Prostate gland (tissue), 2 donors: Measurements from ENCODE around the gene PDK3. TPM values are rescaled to one million over a fixed set of nuclear protein-coding genes. Genes with fewer than 3 reads are reported as not detected.

Experiments
- DNase-seq: peaks from one replicate; pipeline ENCODE4 v3.0.0-alpha.2; 2019; ENCODE audit warnings: low spot score
- H3K27ac ChIP-seq, 2 donors: fragments of 200-600 bp; sonication (generic); 2 replicates each; pipeline ENCODE4 v1.5.1; 2017 to 2019
- H3K27me3 ChIP-seq: fragments of 200-600 bp; sonication (generic); replicated peaks from 2 replicates; pipeline ENCODE4 v1.5.1; 2019; ENCODE audit not compliant: insufficient read depth
- H3K36me3 ChIP-seq, 2 donors: fragments of 200-600 bp; sonication (generic); 1 replicate in 1 of 2; 2 replicates in 1 of 2; pipeline versions ENCODE4 v1.5.1 to v1.8.1; 2017 to 2019
- H3K4me1 ChIP-seq: fragments of 200-600 bp; sonication (generic); replicated peaks from 2 replicates; pipeline ENCODE4 v1.5.1; 2019
- H3K4me3 ChIP-seq, 2 donors: fragments of 200-600 bp; sonication (generic); 2 replicates each; pipeline ENCODE4 v1.5.1; 2017 to 2019
- H3K9me3 ChIP-seq: fragments of 200-600 bp; sonication (generic); 2 replicates; pipeline ENCODE4 v1.5.1; 2017
- POLR2A ChIP-seq: fragments of 450-650 bp; IDR thresholded peaks from one replicate; pipeline ENCODE4 v1.6.1; 2016; ENCODE audit warnings: antibody characterized with exemption, mild to moderate bottlenecking
- POLR2AphosphoS5 ChIP-seq: sonication (generic); formaldehyde crosslinking; IDR thresholded peaks from one replicate; pipeline ENCODE4 v1.6.1; 2017; ENCODE audit warnings: antibody characterized with exemption
- WGBS: methylation state at CpG from one replicate; pipeline ENCODE4 v1.1.5; 2018; 5-methylcytosine and 5-hydroxymethylcytosine counted together
- intact Hi-C: fragments of 100-400 bp; cut with DNase I; formaldehyde crosslinking; loops from one replicate; pipeline ENCODE4 v1.14.2; 2022
- small RNA-seq, 2 donors: library from RNA; depleted of rRNA; stranded (forward); fragments of <200 nt; gene quantifications; one replicate each; pipeline ENCODE3, GENCODE V24; 2016
- total RNA-seq, 2 donors: library from RNA; depleted of rRNA; stranded (reverse); fragments of >200 nt; gene quantifications; one replicate each; pipeline ENCODE4 v1.1.0, GENCODE V29; 2016
- TF ChIP-seq, protein P1 (sequence below), 4 experiments: fragments of 200-600 bp in 2 of 4; fragments of 450-650 bp in 2 of 4; sonication (generic) in 2 of 4; IDR thresholded peaks; 1 replicate in 3 of 4; 2 replicates in 1 of 4; pipeline ENCODE4 v1.5.1; 2016 to 2019; ENCODE audit warnings: antibody characterized with exemption in 4 of 4, mild to moderate bottlenecking in 2 of 4, moderate library complexity in 2 of 4

PDK3 gene
- total RNA-seq, 2 donors from 2014 or later, result 41.6 to 54.3 TPM

DNA sequence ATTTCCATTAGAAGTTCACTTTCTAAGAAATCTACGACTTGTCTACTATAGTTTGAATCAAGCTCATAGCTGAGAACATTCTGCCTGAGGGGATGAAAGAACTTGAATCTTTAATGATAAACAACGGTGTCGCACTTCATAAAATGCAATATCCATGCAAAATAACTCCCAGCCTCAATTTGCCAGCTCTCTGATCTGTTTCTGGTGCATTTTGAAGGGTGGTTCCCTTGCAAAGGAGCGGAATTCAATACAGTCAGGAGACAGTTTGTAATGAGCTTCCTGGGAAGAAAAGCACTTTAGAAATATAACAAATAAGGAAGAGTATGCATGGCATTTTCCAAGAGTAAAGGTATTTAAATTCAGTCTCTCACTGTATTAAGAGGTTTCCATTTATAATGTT is 102.1 kb downstream of the PDK3 start:
- WGBS, result 67% methylated on average over 4 of the region's 4 CpGs

DNA sequence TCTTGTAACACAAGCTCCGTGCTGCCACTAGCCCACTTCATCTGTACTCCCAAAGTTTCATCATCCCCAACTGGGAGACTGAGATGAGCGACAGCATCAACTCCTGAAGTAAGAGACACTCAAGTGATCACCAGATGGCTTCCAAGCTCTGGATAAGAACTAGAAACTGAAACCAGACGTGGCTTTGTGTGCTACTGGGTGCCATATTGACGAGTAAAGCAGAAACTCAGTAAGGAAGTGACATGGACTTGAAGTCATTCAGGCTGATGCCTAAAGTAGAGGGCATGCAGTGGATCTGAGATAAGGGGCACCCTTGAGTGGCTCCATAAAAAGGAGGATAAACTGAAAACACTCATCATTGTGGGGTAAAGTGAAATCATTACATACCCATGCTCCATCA is 109.7 kb downstream of the PDK3 start:
- Histone ChIP-seq H3K27ac (no peak overlapping the region), H3K9me3 (no peaks in the 10 kb centered on the region), H3K27me3 (no peaks in the 10 kb centered on the region), H3K36me3 (no peaks in the 10 kb centered on the region), H3K4me1 (no peaks in the 10 kb centered on the region), H3K4me3 (no peak overlapping the region)
- DNase-seq, result no peak
- WGBS, result 92% methylated on average over 4 of the region's 4 CpGs
- intact Hi-C loops, result no loop called here
- TF ChIP-seq, protein P1, sequence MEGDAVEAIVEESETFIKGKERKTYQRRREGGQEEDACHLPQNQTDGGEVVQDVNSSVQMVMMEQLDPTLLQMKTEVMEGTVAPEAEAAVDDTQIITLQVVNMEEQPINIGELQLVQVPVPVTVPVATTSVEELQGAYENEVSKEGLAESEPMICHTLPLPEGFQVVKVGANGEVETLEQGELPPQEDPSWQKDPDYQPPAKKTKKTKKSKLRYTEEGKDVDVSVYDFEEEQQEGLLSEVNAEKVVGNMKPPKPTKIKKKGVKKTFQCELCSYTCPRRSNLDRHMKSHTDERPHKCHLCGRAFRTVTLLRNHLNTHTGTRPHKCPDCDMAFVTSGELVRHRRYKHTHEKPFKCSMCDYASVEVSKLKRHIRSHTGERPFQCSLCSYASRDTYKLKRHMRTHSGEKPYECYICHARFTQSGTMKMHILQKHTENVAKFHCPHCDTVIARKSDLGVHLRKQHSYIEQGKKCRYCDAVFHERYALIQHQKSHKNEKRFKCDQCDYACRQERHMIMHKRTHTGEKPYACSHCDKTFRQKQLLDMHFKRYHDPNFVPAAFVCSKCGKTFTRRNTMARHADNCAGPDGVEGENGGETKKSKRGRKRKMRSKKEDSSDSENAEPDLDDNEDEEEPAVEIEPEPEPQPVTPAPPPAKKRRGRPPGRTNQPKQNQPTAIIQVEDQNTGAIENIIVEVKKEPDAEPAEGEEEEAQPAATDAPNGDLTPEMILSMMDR (IDR thresholded peaks at IDR 0.05), result no peak
- no peak for TF ChIP-seq POLR2A
- TF ChIP-seq POLR2AphosphoS5, result no peak

More for the DNA sequence above, 102.1 kb downstream of the PDK3 start:
- Histone ChIP-seq H3K27me3 (no peaks in the 10 kb centered on the region), H3K36me3 (no peaks in the 10 kb centered on the region), H3K9me3 (no peaks in the 10 kb centered on the region), H3K27ac (no peak overlapping the region), H3K4me1 (no peaks in the 10 kb centered on the region), H3K4me3 (no peak overlapping the region)
- TF ChIP-seq, protein P1 (IDR thresholded peaks at IDR 0.05), result no peak
- TF ChIP-seq POLR2A (no peak), POLR2AphosphoS5 (no peak)
- intact Hi-C loops, result no loop called here
- DNase-seq, result no peak

DNA sequence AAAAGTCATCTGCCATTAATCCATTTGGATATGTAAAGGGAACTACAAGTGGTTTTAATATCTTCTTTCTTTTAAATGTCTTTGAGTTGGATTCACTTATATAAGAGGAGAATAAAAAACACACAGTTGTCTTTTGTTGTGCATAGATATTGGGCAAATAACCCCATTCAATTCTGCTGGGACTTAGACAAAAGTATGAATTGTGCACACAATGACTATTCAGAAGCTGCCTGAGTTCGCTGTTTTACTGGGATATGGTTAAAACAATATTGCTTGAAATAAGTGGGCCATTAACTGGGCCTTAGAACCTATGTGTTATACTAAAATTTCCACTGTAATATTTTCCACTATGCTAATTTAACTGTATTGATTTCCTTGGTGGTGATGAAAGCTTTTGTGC is 110.4 kb downstream of the PDK3 start:
- TF ChIP-seq POLR2AphosphoS5, result no peak
- TF ChIP-seq, protein P1 (IDR thresholded peaks at IDR 0.05), result no peak
- TF ChIP-seq POLR2A, result no peak
- Histone ChIP-seq H3K36me3 (no peaks in the 10 kb centered on the region), H3K9me3 (no peaks in the 10 kb centered on the region), H3K27me3 (no peaks in the 10 kb centered on the region), H3K4me3 (no peak overlapping the region), H3K4me1 (no peaks in the 10 kb centered on the region), H3K27ac (no peak overlapping the region)
- no peak for DNase-seq
- intact Hi-C loops, result no loop called here
- WGBS, result 88% methylated on average over 1 of the region's 1 CpG

DNA sequence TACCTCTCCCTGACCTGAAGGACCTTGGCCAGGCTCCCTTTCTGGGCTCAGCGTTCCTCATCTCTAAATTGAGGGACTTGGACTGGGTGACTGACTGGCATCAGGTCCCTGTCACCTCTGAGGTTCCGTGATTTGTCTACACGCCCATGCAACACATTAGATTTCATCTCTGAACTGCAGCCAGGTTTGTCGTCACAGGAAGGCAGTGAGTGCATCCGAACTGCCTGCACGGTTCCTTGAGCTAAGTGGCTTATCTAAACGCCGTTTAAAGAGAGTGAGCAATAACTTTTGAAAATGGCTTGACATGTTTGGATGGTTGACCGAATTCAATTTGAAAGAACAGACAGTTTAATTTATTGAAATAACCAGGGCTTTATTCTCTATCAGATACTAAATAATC is 112.0 kb downstream of the PDK3 start:
- Histone ChIP-seq H3K4me1 (no peaks in the 10 kb centered on the region), H3K27me3 (no peaks in the 10 kb centered on the region), H3K9me3 (no peaks in the 10 kb centered on the region), H3K4me3 (no peak overlapping the region), H3K27ac (no peak overlapping the region), H3K36me3 (no peaks in the 10 kb centered on the region)
- 85% methylated on average over 9 of the region's 9 CpGs for WGBS
- no peak for DNase-seq
- no peak for TF ChIP-seq POLR2AphosphoS5
- TF ChIP-seq POLR2A, result no peak
- TF ChIP-seq, protein P1 (IDR thresholded peaks at IDR 0.05), result no peak
- intact Hi-C loops, result no loop called here

Small RNA genes within 50 kb of the gene (small RNA-seq; reads per million reads assigned to genes)
- gene SNRPEP9, result 0 reads per million in 2 donors

Other genes with a start within 250 kb of the PDK3 start
- gene SUPT20HL2, start 151.2 kb upstream of the PDK3 start, total RNA-seq, result 10 to 100 TPM in 1 of 2 donors, under 1 TPM in 1; 0.14 to 10.5 TPM
- gene SUPT20HL1, start 104.6 kb upstream of the PDK3 start, total RNA-seq, result under 1 TPM in 1 of 2 donors, not detected in 1; 0.40 TPM
- 1 to 10 TPM in 1 of 2 donors, under 1 TPM in 1; 0.27 to 6.9 TPM for gene PCYT1B, start 182.1 kb downstream of the PDK3 start, total RNA-seq
- 10 to 100 TPM; 11.9 to 12.2 TPM for gene POLA1, start 228.6 kb downstream of the PDK3 start, total RNA-seq